DOHH2 (cell line): ENCODE measurements around the gene SPDL1.

Experiments
- H3F3A ChIP-seq: fragments of 200-600 bp; sonication (generic), shearing (Covaris generic); 2 replicates; pipeline ENCODE4 v1.6.0; 2016; ENCODE audit warnings: antibody characterized with exemption, mild to moderate bottlenecking; ENCODE audit not compliant: control insufficient read depth, insufficient read depth
- H3K27ac ChIP-seq: fragments of 200-600 bp; sonication (generic); 2 replicates; pipeline ENCODE4 v1.5.1; 2014; ENCODE audit warnings: low read depth, mild to moderate bottlenecking, low read length, moderate library complexity
- H3K27me3 ChIP-seq: fragments of 200-600 bp; sonication (generic); 2 replicates; pipeline ENCODE4 v1.6.1; 2014; ENCODE audit warnings: mild to moderate bottlenecking, low read length, mixed read lengths; ENCODE audit not compliant: control insufficient read depth
- H3K36me3 ChIP-seq: fragments of 200-600 bp; sonication (generic); 2 replicates; pipeline ENCODE4 v1.6.1; 2014; ENCODE audit warnings: mild to moderate bottlenecking, low read length, moderate library complexity, mixed read lengths; ENCODE audit not compliant: control insufficient read depth
- H3K4me1 ChIP-seq: fragments of 200-600 bp; sonication (generic); 2 replicates; pipeline ENCODE4 v1.6.1; 2014; ENCODE audit warnings: mild to moderate bottlenecking, low read length, mixed read lengths; ENCODE audit not compliant: control insufficient read depth
- H3K4me2 ChIP-seq: fragments of 200-600 bp; sonication (generic); 2 replicates; pipeline ENCODE4 v1.6.0; 2014; ENCODE audit warnings: mild to moderate bottlenecking, low read length, moderate library complexity
- H3K4me3 ChIP-seq: fragments of 200-600 bp; sonication (generic); 2 replicates; pipeline ENCODE4 v1.5.1; 2014; ENCODE audit warnings: mild to moderate bottlenecking, low read length, mixed read lengths
- H3K79me2 ChIP-seq: fragments of 200-600 bp; sonication (generic); 2 replicates; pipeline ENCODE4 v1.6.1; 2014; ENCODE audit warnings: mild to moderate bottlenecking, low read length, mixed read lengths; ENCODE audit not compliant: control insufficient read depth
- H3K9me2 ChIP-seq: fragments of 200-600 bp; sonication (generic); replicated peaks from 2 replicates; pipeline ENCODE4 v1.6.1; 2014; ENCODE audit warnings: mild to moderate bottlenecking, low read length, mixed read lengths; ENCODE audit not compliant: control insufficient read depth
- H3K9me3 ChIP-seq: fragments of 200-600 bp; sonication (generic); 2 replicates; pipeline ENCODE4 v1.6.1; 2014; ENCODE audit warnings: antibody characterized with exemption, low read length, mixed read lengths; ENCODE audit not compliant: control insufficient read depth, insufficient read depth
- H4K20me1 ChIP-seq: fragments of 200-600 bp; sonication (generic); 2 replicates; pipeline ENCODE4 v1.6.0; 2014; ENCODE audit warnings: low read depth, mild to moderate bottlenecking, antibody characterized with exemption, low read length, moderate library complexity; ENCODE audit not compliant: control insufficient read depth, insufficient read depth
- EZH2phosphoT487 ChIP-seq: fragments of 200-600 bp; sonication (generic); IDR thresholded peaks from 2 replicates; pipeline ENCODE4 v1.6.1; 2017; ENCODE audit warnings: borderline replicate concordance, mild to moderate bottlenecking, antibody characterized with exemption, low read length, moderate library complexity, mixed read lengths
- TF ChIP-seq, protein P1 (sequence below): fragments of 200-600 bp; sonication (generic); IDR thresholded peaks from one replicate; pipeline ENCODE4 v1.5.1; 2014; ENCODE audit warnings: antibody characterized with exemption, mild to moderate bottlenecking, low read depth, low read length; ENCODE audit not compliant: poor library complexity, severe bottlenecking

The SPDL1 gene

DNA sequence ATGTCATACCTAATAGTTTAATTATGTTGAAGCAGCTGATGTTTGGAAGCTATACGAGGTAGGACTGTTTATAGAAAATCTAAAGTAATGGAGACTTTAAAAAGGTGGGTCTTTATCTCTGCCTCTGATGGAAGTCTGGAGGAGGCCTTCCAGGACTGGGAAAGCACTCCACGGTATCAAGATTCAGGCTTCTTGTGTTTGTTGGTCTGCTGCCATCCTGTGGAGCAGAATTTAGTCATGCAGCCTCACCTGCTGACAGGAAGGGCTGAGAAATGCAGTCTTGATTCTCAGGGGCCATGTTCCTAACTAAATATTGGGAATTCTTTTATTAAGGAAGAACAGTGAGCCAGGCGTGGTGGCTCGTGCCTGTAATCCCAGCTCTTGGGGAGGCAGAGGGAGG is 15.9 kb downstream of the SPDL1 start:
- no peak overlapping the region for H3K4me2 ChIP-seq
- H3K4me1 ChIP-seq = no peaks in the 10 kb centered on the region
- H4K20me1 ChIP-seq = no peaks in the 10 kb centered on the region
- no peaks in the 10 kb centered on the region for H3K9me3 ChIP-seq
- H3K36me3 ChIP-seq = peaks cover 96% of the 10 kb centered on the region
- no peak overlapping the region for H3K4me3 ChIP-seq
- no peaks in the 10 kb centered on the region for H3K9me2 ChIP-seq
- TF ChIP-seq EZH2phosphoT487 = no peak
- TF ChIP-seq, protein P1, sequence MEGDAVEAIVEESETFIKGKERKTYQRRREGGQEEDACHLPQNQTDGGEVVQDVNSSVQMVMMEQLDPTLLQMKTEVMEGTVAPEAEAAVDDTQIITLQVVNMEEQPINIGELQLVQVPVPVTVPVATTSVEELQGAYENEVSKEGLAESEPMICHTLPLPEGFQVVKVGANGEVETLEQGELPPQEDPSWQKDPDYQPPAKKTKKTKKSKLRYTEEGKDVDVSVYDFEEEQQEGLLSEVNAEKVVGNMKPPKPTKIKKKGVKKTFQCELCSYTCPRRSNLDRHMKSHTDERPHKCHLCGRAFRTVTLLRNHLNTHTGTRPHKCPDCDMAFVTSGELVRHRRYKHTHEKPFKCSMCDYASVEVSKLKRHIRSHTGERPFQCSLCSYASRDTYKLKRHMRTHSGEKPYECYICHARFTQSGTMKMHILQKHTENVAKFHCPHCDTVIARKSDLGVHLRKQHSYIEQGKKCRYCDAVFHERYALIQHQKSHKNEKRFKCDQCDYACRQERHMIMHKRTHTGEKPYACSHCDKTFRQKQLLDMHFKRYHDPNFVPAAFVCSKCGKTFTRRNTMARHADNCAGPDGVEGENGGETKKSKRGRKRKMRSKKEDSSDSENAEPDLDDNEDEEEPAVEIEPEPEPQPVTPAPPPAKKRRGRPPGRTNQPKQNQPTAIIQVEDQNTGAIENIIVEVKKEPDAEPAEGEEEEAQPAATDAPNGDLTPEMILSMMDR = no peak
- no peaks in the 10 kb centered on the region for H3K79me2 ChIP-seq
- H3K27ac ChIP-seq = no peak overlapping the region
- no peaks in the 10 kb centered on the region for H3F3A ChIP-seq
- H3K27me3 ChIP-seq = no peaks in the 10 kb centered on the region

DNA sequence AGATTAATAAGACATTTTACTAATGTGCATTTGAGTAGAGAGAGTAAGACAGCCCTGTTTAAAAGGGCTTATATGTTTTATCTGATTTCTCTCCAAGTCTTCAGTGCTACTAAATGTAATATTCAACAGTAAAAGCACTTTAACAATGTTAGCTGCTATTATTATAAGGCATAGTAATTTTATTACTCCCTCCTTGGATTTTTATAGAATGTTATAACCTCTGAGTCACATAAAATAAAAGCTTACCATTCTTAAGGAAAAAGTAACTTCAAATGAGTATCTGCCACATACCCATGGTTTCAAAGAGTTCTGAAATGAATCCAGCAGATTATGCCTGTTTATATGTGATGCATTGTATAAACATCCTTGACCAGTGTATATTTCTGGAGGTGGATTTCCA is 19.0 kb downstream of the SPDL1 start:
- Histone ChIP-seq H3K27ac (no peak overlapping the region), H3K4me2 (no peak overlapping the region)
- TF ChIP-seq, protein P1 = no peak
- TF ChIP-seq EZH2phosphoT487 = no peak

DNA sequence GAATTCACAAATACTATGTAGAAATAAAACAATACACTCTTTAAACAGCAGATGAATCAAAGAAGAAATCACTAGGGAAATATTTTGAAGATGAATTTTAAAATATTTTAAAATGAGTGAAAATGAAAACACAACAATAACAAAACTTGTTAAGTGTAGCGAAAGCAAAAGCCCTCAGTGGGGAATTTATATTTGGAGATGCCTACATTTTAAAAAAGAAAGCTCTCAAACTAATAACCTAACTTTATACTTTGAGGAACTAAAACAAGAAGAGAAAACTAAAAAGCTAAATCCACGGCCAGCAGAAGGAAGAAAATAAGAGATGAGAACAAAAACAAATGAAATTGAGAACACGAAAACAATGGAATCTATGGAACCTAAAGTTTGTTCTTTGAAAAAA is 22.7 kb downstream of the SPDL1 start:
- Histone ChIP-seq H3K4me1 (no peaks in the 10 kb centered on the region), H3K27me3 (0 out of 2 replicates have a peak, but pooled peaks cover 2% of the 10 kb centered on the region), H3K79me2 (no peaks in the 10 kb centered on the region), H3K9me3 (no peaks in the 10 kb centered on the region), H3K4me3 (no peak overlapping the region), H3K4me2 (no peak overlapping the region), H3K36me3 (peaks cover 31% of the 10 kb centered on the region), H3F3A (no peaks in the 10 kb centered on the region), H3K9me2 (no peaks in the 10 kb centered on the region), H4K20me1 (no peaks in the 10 kb centered on the region), H3K27ac (no peak overlapping the region)
- no peak for TF ChIP-seq EZH2phosphoT487
- TF ChIP-seq, protein P1 = no peak

More for the DNA sequence above, 19.0 kb downstream of the SPDL1 start:
- Histone ChIP-seq H3K9me3 (no peaks in the 10 kb centered on the region), H3K4me1 (no peaks in the 10 kb centered on the region), H3K9me2 (no peaks in the 10 kb centered on the region), H3K4me3 (no peak overlapping the region), H3K27me3 (no peaks in the 10 kb centered on the region), H3K36me3 (peaks cover 68% of the 10 kb centered on the region), H3F3A (no peaks in the 10 kb centered on the region), H4K20me1 (no peaks in the 10 kb centered on the region), H3K79me2 (no peaks in the 10 kb centered on the region)

DNA sequence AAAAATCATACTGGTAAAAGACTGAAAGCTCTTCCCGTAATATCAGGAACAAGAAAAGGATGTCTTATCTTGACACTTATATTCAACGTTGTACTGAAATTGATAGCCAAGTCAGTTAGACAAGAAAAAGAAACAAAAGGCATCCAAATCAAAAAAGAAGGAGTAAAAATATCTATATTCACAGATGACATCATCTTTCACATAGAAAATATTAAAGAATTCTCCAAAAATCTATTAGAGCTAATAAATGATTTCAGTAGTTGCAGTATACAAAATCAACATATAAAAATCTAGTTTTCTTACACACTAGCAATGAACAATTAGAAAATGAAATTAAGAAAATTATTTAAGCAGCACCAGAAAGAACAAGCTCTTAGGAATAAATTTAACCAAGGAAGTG is 24.3 kb downstream of the SPDL1 start:
- Histone ChIP-seq H3K4me2 (no peak overlapping the region), H3K4me3 (no peak overlapping the region), H3K79me2 (no peaks in the 10 kb centered on the region), H3K36me3 (peaks cover 15% of the 10 kb centered on the region), H3K27me3 (0 out of 2 replicates have a peak, but pooled peaks cover 2% of the 10 kb centered on the region), H3K4me1 (no peaks in the 10 kb centered on the region), H4K20me1 (no peaks in the 10 kb centered on the region), H3K9me2 (no peaks in the 10 kb centered on the region), H3K27ac (no peak overlapping the region), H3K9me3 (no peaks in the 10 kb centered on the region), H3F3A (no peaks in the 10 kb centered on the region)
- TF ChIP-seq EZH2phosphoT487 = no peak
- TF ChIP-seq, protein P1 = no peak
